Neural progenitor cell (in vitro differentiated cells): ENCODE data around the gene SLX4IP. TPM values are rescaled to one million over a fixed set of nuclear protein-coding genes. Genes with fewer than 3 reads are reported as not detected.

Experiments
- DNase-seq: peaks from one replicate; pipeline ENCODE4 v3.0.0-alpha.2; 2016; ENCODE audit warnings: low spot score
- H2AFZ ChIP-seq: fragments of 200-600 bp; sonication (generic); replicated peaks from 2 replicates; pipeline ENCODE4 v1.6.1; 2016; ENCODE audit warnings: antibody characterized with exemption
- H3F3A ChIP-seq: fragments of 200-600 bp; sonication (generic); 2 replicates; pipeline ENCODE4 v1.6.1; 2016; ENCODE audit warnings: antibody characterized with exemption, low read depth
- H3K27ac ChIP-seq: fragments of 200-600 bp; sonication (generic); 2 replicates; pipeline ENCODE4 v1.5.1; 2016; ENCODE audit warnings: mild to moderate bottlenecking
- H3K27me3 ChIP-seq: fragments of 200-600 bp; sonication (generic); 2 replicates; pipeline ENCODE4 v1.6.1; 2016; ENCODE audit warnings: mild to moderate bottlenecking, moderate library complexity
- H3K36me3 ChIP-seq: fragments of 200-600 bp; sonication (generic); 2 replicates; pipeline ENCODE4 v1.5.1; 2016
- H3K4me1 ChIP-seq: fragments of 200-600 bp; sonication (generic); 2 replicates; pipeline ENCODE4 v1.6.1; 2016; ENCODE audit warnings: mixed run types
- H3K4me2 ChIP-seq: fragments of 200-600 bp; sonication (generic); 2 replicates; pipeline ENCODE4 v1.6.1; 2016
- H3K4me3 ChIP-seq: fragments of 200-600 bp; sonication (generic); 2 replicates; pipeline ENCODE4 v1.5.1; 2016
- H3K79me2 ChIP-seq: fragments of 200-600 bp; sonication (generic); 2 replicates; pipeline ENCODE4 v1.6.1; 2016; ENCODE audit warnings: low read depth
- H3K9ac ChIP-seq: fragments of 200-600 bp; sonication (generic); 2 replicates; pipeline ENCODE4 v1.6.1; 2016
- H3K9me3 ChIP-seq: fragments of 200-600 bp; sonication (generic); 2 replicates; pipeline ENCODE4 v1.5.1; 2016; ENCODE audit warnings: low read depth
- H4K20me1 ChIP-seq: fragments of 200-600 bp; sonication (generic); 2 replicates; pipeline ENCODE4 v1.6.1; 2016; ENCODE audit warnings: low read depth
- H3K27ac Mint-ChIP-seq: 3 replicates; pipeline ENCODE4 v1.8.0; 2021; ENCODE audit warnings: mixed read lengths
- H3K27me3 Mint-ChIP-seq: 2 replicates; pipeline ENCODE4 v1.8.0; 2022; ENCODE audit warnings: low read depth, mild to moderate bottlenecking, inconsistent platforms, moderate library complexity, mixed read lengths; ENCODE audit not compliant: insufficient read depth
- H3K36me3 Mint-ChIP-seq: 3 replicates; pipeline ENCODE4 v1.8.0; 2021; ENCODE audit warnings: mixed read lengths
- H3K4me1 Mint-ChIP-seq: 3 replicates; pipeline ENCODE4 v1.8.0; 2021; ENCODE audit warnings: mixed read lengths
- H3K4me3 Mint-ChIP-seq: 3 replicates; pipeline ENCODE4 v1.8.0; 2021; ENCODE audit warnings: mild to moderate bottlenecking, moderate library complexity, mixed read lengths
- H3K9me3 Mint-ChIP-seq: 3 replicates; pipeline ENCODE4 v1.8.0; 2020; ENCODE audit warnings: mixed read lengths
- CTCF ChIP-seq: fragments of 200-600 bp; sonication (generic); IDR thresholded peaks from 2 replicates; pipeline ENCODE4 v1.5.1; 2017; ENCODE audit warnings: antibody characterized with exemption, mild to moderate bottlenecking
- EZH2 ChIP-seq: fragments of 200-600 bp; sonication (generic); IDR thresholded peaks from 2 replicates; pipeline ENCODE4 v1.6.1; 2017; ENCODE audit warnings: antibody characterized with exemption, mild to moderate bottlenecking, moderate library complexity
- EZH2phosphoT487 ChIP-seq: fragments of 200-600 bp; sonication (generic); IDR thresholded peaks from 2 replicates; pipeline ENCODE4 v1.6.1; 2017; ENCODE audit warnings: antibody characterized with exemption
- total RNA-seq: library from RNA; depleted of rRNA; stranded (reverse); fragments of >200 nt; gene quantifications from 2 replicates; pipeline ENCODE4 v1.2.3, GENCODE V29; 2015; ENCODE audit warnings: low replicate concordance

SLX4IP gene
- total RNA-seq, 1 donor from 2014 or later: 9.5 TPM

GRCh38 chr20:10502098-10502526 lies 67.0 kb downstream of the SLX4IP start:
- no peak overlapping the region for H3K9ac ChIP-seq
- DNase-seq: no peak
- no peaks in the 10 kb centered on the region for H4K20me1 ChIP-seq
- no peak for TF ChIP-seq CTCF
- TF ChIP-seq EZH2phosphoT487: no peak
- TF ChIP-seq EZH2: no peak
- no peaks in the 10 kb centered on the region for H3K36me3 ChIP-seq
- H3K36me3 Mint-ChIP-seq: peaks cover 2% of the 10 kb centered on the region
- H3K9me3 ChIP-seq: no peaks in the 10 kb centered on the region
- H3K79me2 ChIP-seq: peaks cover 4% of the 10 kb centered on the region
- no peak overlapping the region for H2AFZ ChIP-seq
- H3K4me3 ChIP-seq: no peak overlapping the region
- peaks cover 3% of the 10 kb centered on the region for H3K27me3 Mint-ChIP-seq
- H3F3A ChIP-seq: no peaks in the 10 kb centered on the region
- no peak overlapping the region for H3K4me3 Mint-ChIP-seq
- peaks cover 23% of the 10 kb centered on the region for H3K4me1 Mint-ChIP-seq
- H3K9me3 Mint-ChIP-seq: no peaks in the 10 kb centered on the region
- H3K4me2 ChIP-seq: no peak overlapping the region
- peak overlapping the region; percentile 18 for H3K27ac Mint-ChIP-seq
- H3K4me1 ChIP-seq: peaks cover 11% of the 10 kb centered on the region
- no peak overlapping the region for H3K27ac ChIP-seq
- H3K27me3 ChIP-seq: no peaks in the 10 kb centered on the region

GRCh38 chr20:10504608-10504993 lies 69.5 kb downstream of the SLX4IP start:
- Histone ChIP-seq H3K27me3 (no peaks in the 10 kb centered on the region), H3K4me1 (peaks cover 11% of the 10 kb centered on the region), H3K27ac (no peak overlapping the region), H3K36me3 (no peaks in the 10 kb centered on the region), H3F3A (no peaks in the 10 kb centered on the region), H3K9me3 (no peaks in the 10 kb centered on the region), H3K9ac (no peak overlapping the region), H2AFZ (no peak overlapping the region), H3K79me2 (no peaks in the 10 kb centered on the region), H3K4me2 (no peak overlapping the region), H3K4me3 (no peak overlapping the region), H4K20me1 (no peaks in the 10 kb centered on the region)
- Mint-ChIP-seq H3K4me3 (no peak overlapping the region), H3K4me1 (peaks cover 34% of the 10 kb centered on the region), H3K36me3 (peaks cover 2% of the 10 kb centered on the region), H3K27ac (no peak overlapping the region), H3K9me3 (no peaks in the 10 kb centered on the region), H3K27me3 (peaks cover 3% of the 10 kb centered on the region)
- TF ChIP-seq CTCF: no peak
- TF ChIP-seq EZH2phosphoT487: no peak
- no peak for TF ChIP-seq EZH2
- no peak for DNase-seq

GRCh38 chr20:10504994-10505730 lies 70.1 kb downstream of the SLX4IP start:
- Histone ChIP-seq H3F3A (no peaks in the 10 kb centered on the region), H3K79me2 (no peaks in the 10 kb centered on the region), H3K4me3 (no peak overlapping the region), H4K20me1 (no peaks in the 10 kb centered on the region), H2AFZ (no peak overlapping the region), H3K27me3 (no peaks in the 10 kb centered on the region), H3K4me2 (no peak overlapping the region), H3K36me3 (no peaks in the 10 kb centered on the region), H3K4me1 (peaks cover 11% of the 10 kb centered on the region), H3K9me3 (no peaks in the 10 kb centered on the region), H3K27ac (no peak overlapping the region), H3K9ac (no peak overlapping the region)
- TF ChIP-seq CTCF (no peak), EZH2phosphoT487 (no peak), EZH2 (no peak)
- H3K9me3 Mint-ChIP-seq: no peaks in the 10 kb centered on the region
- H3K27ac Mint-ChIP-seq: no peak overlapping the region
- H3K4me1 Mint-ChIP-seq: peaks cover 34% of the 10 kb centered on the region
- no peak for DNase-seq
- H3K4me3 Mint-ChIP-seq: no peak overlapping the region
- H3K36me3 Mint-ChIP-seq: no peaks in the 10 kb centered on the region
- peaks cover 3% of the 10 kb centered on the region for H3K27me3 Mint-ChIP-seq
